CD4-positive, alpha-beta T cell treated with Interleukin-15 for 4 hours (primary cell): ENCODE measurements around the gene PHF21A.
"Not testable (repeated sequence)": the region's sequence is repeated elsewhere in the genome, so short reads cannot be mapped to it uniquely, and the experiment has no call there.

ENCODE experiments used
- DNase-seq: peaks from one replicate; pipeline ENCODE4 v3.0.0-alpha.2; 2020; ENCODE audit warnings: low spot score

The PHF21A gene

GRCh38 chr11:45920531-45921477 lies 200.4 kb downstream of the PHF21A start:
- DNase-seq = no peak

- no peak for DNase-seq
Observed at GRCh38 chr11:45919806-45920530, 201.3 kb downstream of the PHF21A start.

- no peak for DNase-seq
Observed at GRCh38 chr11:45918962-45919675, 202.1 kb downstream of the PHF21A start.

- peak; percentile 53 for DNase-seq
Observed at GRCh38 chr11:45918331-45918941, 202.8 kb downstream of the PHF21A start.

DNA sequence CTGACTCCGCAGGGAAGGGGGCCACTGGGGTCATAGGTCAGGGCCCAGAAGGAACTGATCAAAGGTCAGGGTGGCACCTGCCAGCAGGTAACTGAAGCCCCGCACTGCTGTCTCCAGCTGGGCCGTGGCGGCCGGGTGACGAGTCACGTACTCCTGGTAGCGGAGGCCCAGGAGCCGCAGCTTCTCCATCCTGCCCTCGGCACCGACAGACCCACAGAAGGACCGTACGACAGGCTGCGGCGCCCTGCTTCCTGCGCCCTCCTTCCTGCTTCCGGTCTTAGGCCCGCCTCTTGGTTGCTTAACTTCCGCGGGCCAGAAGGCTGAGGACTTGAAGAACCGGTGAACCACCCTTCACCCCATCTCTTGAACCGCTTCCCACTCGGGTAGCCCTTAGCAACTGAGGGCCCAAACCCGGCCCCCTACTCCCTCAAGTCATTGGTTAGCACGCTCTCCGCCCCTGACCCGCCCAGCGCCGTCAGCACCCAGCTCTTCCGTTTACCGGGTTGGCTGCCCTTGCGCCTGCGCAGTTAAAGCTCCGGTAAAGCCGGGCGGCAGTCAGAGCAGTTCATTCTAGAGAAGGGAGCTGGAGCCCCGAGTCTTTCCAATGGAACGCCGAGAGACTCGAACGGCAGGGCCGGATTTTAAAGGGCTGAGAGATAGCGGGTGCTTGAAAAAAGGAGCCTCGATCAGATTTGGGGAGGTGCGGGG lies 203.5 kb downstream of the PHF21A start, which contains the start of gene PEX16:
Gene PEX16 (minus strand): TSS at position 255 of the 708 bp plus-strand sequence. CDS start 66 bp downstream, at position 189.
- peak; percentile 98 for DNase-seq

GRCh38 chr11:45917286-45917622 lies 204.0 kb downstream of the PHF21A start:
- DNase-seq = no peak

DNA sequence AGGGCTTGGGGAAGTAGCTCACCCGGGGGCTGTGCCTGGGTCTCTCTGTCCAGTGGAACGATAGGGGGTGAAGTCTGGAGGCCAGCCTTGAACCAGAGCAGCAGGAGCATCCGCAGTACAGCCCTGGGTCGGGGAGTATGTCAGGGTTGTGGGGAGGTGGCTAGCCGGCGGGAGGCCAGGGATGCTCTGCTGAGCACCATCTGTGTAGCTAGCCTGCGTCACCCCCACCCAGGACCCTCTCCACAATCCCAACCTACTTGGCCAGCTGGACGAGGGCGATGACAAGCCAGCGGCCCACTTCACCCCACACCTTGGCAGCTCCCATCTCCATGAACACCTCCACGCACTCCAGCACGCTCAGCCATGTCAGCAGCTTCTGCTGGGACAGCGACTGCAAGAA lies 205.8 kb downstream of the PHF21A start:
- DNase-seq = no peak

GRCh38 chr11:45913942-45914635 lies 207.2 kb downstream of the PHF21A start:
- DNase-seq = no peak

GRCh38 chr11:45913514-45913913 lies 207.7 kb downstream of the PHF21A start:
- no peak for DNase-seq

- DNase-seq = no peak
Observed at GRCh38 chr11:45910623-45911022, 210.6 kb downstream of the PHF21A start.

GRCh38 chr11:45909594-45910475 lies 211.4 kb downstream of the PHF21A start:
- no peak for DNase-seq

GRCh38 chr11:45907911-45908370 lies 213.3 kb downstream of the PHF21A start:
- no peak for DNase-seq

- no peak for DNase-seq
Observed at GRCh38 chr11:45906965-45907611, 214.2 kb downstream of the PHF21A start, which contains the start of gene FREY1. FREY1 (minus strand) TSS chr11:45907271; CDS start chr11:45907245, 26 bp downstream.

DNA sequence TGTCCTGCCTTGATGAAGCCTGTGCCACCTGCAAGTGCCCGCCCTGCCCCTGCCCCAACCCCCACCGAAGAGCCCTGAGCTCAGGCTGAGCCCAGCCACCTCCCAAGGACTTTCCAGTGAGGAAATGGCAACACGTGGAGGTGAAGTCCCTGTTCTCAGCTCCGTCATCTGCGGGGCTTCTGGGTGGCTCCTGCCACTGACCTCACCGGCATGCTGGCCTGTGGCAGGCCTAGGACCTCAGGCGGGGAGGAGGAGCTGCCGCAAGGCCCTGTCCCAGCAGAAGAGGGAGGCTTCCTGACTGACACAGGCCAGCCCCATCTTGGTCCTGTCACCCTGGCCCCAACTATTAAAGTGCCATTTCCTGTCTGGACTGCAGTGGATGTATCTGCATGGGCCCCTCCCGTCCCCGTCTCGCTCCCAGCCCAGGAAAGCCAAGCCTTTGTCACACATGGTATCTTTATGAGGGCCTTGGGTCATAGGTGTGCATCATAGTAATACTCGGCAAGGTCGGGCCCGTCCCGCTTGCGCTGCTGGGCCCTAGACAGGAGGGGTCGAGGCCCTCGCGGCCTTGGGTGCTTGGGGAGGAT lies 215.1 kb downstream of the PHF21A start:
- no peak for DNase-seq

- DNase-seq = not testable (repeated sequence)
Observed at GRCh38 chr11:45905576-45905975, 215.7 kb downstream of the PHF21A start.

- no peak for DNase-seq
Observed at GRCh38 chr11:45905095-45905494, 216.2 kb downstream of the PHF21A start.

DNA sequence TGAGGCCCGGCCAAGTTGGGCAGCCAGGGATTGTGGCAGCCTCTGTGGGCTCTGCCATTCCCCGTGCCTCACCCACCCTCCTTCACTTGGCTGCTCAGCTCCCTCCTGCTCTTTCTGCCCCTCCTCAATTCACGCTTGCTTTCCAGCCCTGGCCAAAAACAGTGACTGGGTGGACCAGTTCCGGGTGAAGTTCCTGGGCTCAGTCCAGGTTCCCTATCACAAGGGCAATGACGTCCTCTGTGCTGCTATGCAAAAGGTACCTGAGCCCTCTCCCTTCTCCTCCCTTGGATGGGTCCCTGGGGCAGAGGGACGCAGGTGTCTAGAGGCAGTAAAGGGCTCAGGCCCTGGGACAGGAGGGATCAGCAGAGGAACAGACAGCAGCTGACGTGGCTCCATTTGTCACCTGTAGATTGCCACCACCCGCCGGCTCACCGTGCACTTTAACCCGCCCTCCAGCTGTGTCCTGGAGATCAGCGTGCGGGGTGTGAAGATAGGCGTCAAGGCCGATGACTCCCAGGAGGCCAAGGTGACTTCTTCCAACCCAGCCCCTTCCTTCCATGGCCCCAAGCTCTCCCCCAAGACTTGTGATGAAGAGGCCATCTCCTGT lies 216.8 kb downstream of the PHF21A start:
- no peak for DNase-seq
